Transverse colon (tissue), 4 donors: Measurements from ENCODE around the gene BPIFB1. TPM values are rescaled to one million over a fixed set of nuclear protein-coding genes. Genes with fewer than 3 reads are reported as not detected.

Experiments used
- DNase-seq: peaks from one replicate; pipeline ENCODE4 v3.0.0-alpha.2; 2019
- H3K27ac ChIP-seq, 4 donors: fragments of 200-600 bp; sonication (generic); 2 replicates each; pipeline ENCODE4 v1.5.1; 2016 to 2018; ENCODE audit warnings: inconsistent platforms in 4 of 4
- H3K27me3 ChIP-seq: fragments of 200-600 bp; sonication (generic); 2 replicates; pipeline ENCODE4 v1.5.1; 2017; ENCODE audit warnings: inconsistent platforms
- H3K36me3 ChIP-seq, 4 donors: fragments of 200-600 bp; sonication (generic); 2 replicates each; pipeline ENCODE4 v1.5.1; 2017 to 2019; ENCODE audit warnings: inconsistent platforms in 4 of 4
- H3K4me1 ChIP-seq, 4 donors: fragments of 200-600 bp; sonication (generic); 2 replicates each; pipeline ENCODE4 v1.5.1; 2017 to 2020; ENCODE audit warnings: inconsistent platforms in 4 of 4
- H3K4me3 ChIP-seq, 4 donors: fragments of 200-600 bp; sonication (generic); 1 replicate in 1 of 4; 2 replicates in 3 of 4; pipeline versions ENCODE4 v1.5.1 to v1.6.1; 2017 to 2019; ENCODE audit warnings: inconsistent platforms in 4 of 4
- H3K9me3 ChIP-seq, 2 donors: fragments of 200-600 bp; sonication (generic); 2 replicates each; pipeline ENCODE4 v1.5.1; 2017 to 2019; ENCODE audit warnings: inconsistent platforms in 2 of 2
- EP300 ChIP-seq: sonication (generic); formaldehyde crosslinking; IDR thresholded peaks from one replicate; pipeline ENCODE4 v1.6.1; 2017; ENCODE audit warnings: antibody characterized with exemption, low read depth
- POLR2A ChIP-seq: fragments of 450-650 bp; IDR thresholded peaks from one replicate; pipeline ENCODE4 v1.6.1; 2016; ENCODE audit warnings: antibody characterized with exemption, mild to moderate bottlenecking, moderate library complexity
- POLR2AphosphoS5 ChIP-seq, 3 donors: sonication (generic); formaldehyde crosslinking; IDR thresholded peaks; one replicate each; pipeline ENCODE4 v1.6.1; 2016; ENCODE audit warnings: antibody characterized with exemption in 3 of 3
- WGBS, 2 donors: methylation state at CpG; one replicate each; pipeline ENCODE4 v1.1.5; 2018; ENCODE audit warnings: low coverage in 1 of 2; 5-methylcytosine and 5-hydroxymethylcytosine counted together
- in situ Hi-C, 4 donors: fragments of 200-750 bp; cut with MboI; loops; one replicate each; pipeline versions ENCODE4 v1.15.0 to v1.15.1; 2017; ENCODE audit warnings: low sequenced_read_pairs in 3 of 4, low pct_ligation_motif_present in 1 of 4, low pct_unique_long_range_greater_than_20kb in 1 of 4
- intact Hi-C: fragments of 100-400 bp; cut with DNase I; formaldehyde crosslinking; loops from one replicate; pipeline ENCODE4 v1.15.1; 2023; ENCODE audit warnings: low total_unique reads
- total RNA-seq, 4 donors: library from RNA; depleted of rRNA; stranded (reverse); fragments of >200 nt; gene quantifications; one replicate each; pipeline ENCODE4 v1.1.0, GENCODE V29; 2016
- TF ChIP-seq, protein P1 (sequence below), 5 experiments: fragments of 200-600 bp in 3 of 5; fragments of 450-650 bp in 2 of 5; sonication (generic) in 3 of 5; IDR thresholded peaks; 1 replicate in 2 of 5; 2 replicates in 3 of 5; pipeline ENCODE4 v1.5.1; 2016 to 2017; ENCODE audit warnings: antibody characterized with exemption in 5 of 5, inconsistent platforms in 3 of 5, mild to moderate bottlenecking in 2 of 5, moderate library complexity in 1 of 5

BPIFB1 gene
- total RNA-seq, 4 donors from 2014 or later, result not detected

DNA sequence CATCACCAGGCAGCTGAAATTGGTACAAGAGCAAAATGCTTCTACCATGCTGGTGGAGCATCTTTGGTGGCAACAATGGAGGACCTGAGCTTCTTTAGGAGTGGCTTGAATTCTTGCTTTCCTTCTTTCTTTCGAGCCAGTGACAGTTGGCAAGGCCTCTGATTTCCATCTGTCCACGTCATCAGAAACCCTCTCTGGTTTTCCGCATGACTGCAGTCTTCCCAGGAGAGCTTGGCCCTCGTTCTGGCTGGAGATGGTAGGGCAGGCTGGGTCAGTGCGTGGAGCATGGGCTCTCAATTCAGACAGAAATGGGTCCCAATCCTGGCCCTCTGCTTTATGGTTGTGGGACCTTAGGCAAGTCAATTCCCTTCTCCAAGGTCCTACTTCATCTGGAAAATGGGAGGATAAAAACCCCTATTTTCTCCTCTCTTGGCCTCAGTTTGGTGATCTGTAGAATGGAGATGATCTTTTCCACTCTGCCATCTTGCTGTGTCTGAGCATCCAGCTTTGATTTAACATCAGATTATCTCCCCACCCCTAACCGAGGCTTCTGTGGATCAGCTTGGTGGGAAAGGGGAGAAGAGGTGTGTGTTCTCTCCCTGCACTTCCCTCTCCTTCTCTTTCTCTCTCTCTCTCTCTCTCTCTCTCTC is 3.6 kb upstream of the BPIFB1 start:
- TF ChIP-seq EP300 (no peak), POLR2A (no peak), POLR2AphosphoS5 (IDR thresholded peaks at IDR 0.05) (no peak)
- TF ChIP-seq, protein P1, sequence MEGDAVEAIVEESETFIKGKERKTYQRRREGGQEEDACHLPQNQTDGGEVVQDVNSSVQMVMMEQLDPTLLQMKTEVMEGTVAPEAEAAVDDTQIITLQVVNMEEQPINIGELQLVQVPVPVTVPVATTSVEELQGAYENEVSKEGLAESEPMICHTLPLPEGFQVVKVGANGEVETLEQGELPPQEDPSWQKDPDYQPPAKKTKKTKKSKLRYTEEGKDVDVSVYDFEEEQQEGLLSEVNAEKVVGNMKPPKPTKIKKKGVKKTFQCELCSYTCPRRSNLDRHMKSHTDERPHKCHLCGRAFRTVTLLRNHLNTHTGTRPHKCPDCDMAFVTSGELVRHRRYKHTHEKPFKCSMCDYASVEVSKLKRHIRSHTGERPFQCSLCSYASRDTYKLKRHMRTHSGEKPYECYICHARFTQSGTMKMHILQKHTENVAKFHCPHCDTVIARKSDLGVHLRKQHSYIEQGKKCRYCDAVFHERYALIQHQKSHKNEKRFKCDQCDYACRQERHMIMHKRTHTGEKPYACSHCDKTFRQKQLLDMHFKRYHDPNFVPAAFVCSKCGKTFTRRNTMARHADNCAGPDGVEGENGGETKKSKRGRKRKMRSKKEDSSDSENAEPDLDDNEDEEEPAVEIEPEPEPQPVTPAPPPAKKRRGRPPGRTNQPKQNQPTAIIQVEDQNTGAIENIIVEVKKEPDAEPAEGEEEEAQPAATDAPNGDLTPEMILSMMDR (IDR thresholded peaks at IDR 0.05), result no peak
- Histone ChIP-seq H3K4me1 (no peaks in the 10 kb centered on the region), H3K9me3 (no peaks in the 10 kb centered on the region), H3K27me3 (peaks cover 5% of the 10 kb centered on the region), H3K27ac (no peak overlapping the region), H3K4me3 (no peak overlapping the region), H3K36me3 (no peaks in the 10 kb centered on the region)
- in situ Hi-C loops, result no loop called here
- DNase-seq, result no peak
- intact Hi-C loops, result no loop called here
- 65% methylated on average over 6 of the region's 6 CpGs; no CpG with 5 or more reads in 1 of the 2 donors for WGBS, 2 donors

DNA sequence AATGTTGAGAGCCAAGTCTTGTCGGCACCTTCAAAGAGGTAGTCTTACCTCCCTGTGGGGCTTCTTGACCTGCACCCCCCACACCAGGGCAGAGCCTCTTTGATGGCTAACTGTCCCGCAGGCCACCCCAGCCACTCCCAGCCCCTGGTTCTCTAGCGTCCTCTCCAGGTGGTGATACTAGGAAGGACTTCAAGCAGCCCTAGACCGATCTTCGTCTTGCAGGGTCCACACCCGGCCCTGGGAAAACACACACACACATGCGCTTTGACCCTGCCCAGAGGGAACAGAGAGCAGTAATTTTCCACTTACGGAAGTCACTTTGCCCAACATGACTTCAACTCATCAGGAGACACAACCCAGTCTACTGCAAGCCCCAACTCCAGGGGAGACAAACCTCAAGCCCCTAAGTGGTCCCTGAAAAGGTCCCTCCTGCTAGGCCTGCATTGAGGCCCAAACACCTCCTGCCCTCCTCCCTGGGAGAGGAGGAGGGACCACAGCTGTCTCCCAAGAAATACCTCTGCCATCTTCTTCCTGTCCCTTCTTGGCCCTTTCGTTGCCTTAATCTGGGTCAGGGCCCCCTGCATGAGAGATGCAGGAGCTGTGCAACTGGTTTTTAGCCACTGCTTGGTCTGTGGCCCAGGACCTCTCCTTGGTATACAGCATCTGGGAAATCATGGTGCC is 2.9 kb upstream of the BPIFB1 start:
- in situ Hi-C loops, result no loop called here
- TF ChIP-seq EP300 (no peak), POLR2A (no peak), POLR2AphosphoS5 (IDR thresholded peaks at IDR 0.05) (no peak)
- TF ChIP-seq, protein P1 (IDR thresholded peaks at IDR 0.05), result no peak
- H3K27ac ChIP-seq, result no peak overlapping the region
- intact Hi-C loops, result no loop called here
- no peak overlapping the region for H3K4me3 ChIP-seq
- H3K36me3 ChIP-seq, result no peaks in the 10 kb centered on the region
- no peaks in the 10 kb centered on the region for H3K4me1 ChIP-seq
- DNase-seq, result no peak
- H3K9me3 ChIP-seq, result no peaks in the 10 kb centered on the region
- 70% methylated on average over 9 of the region's 9 CpGs; no CpG with 5 or more reads in 1 of the 2 donors for WGBS, 2 donors
- peaks cover 8% of the 10 kb centered on the region for H3K27me3 ChIP-seq

DNA sequence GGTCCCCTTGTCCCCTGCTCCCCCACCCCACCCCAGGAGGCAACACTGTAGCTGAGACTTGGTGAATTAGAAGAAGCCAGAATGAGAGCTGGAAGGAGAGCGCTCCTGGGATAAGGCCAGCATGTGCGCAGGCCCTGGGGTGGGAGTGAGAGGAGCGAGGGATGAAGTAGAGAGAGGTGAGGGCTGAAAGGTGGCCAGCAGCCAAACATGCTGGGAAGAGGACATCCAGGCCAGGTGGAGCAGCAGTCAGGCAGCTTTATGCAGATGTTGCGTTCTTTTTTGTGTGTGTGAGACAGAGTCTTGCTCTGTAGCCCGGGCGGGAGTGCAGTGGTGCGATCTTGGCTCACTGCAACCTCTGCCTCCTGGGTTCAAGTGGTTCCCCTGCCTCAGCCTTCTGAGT is 2.2 kb upstream of the BPIFB1 start:
- in situ Hi-C loops, result no loop called here
- H3K4me1 ChIP-seq, result no peaks in the 10 kb centered on the region
- TF ChIP-seq POLR2A (no peak), EP300 (no peak)
- peaks cover 8% of the 10 kb centered on the region for H3K27me3 ChIP-seq
- H3K27ac ChIP-seq, result no peak overlapping the region
- no peak for DNase-seq
- H3K36me3 ChIP-seq, result no peaks in the 10 kb centered on the region
- whole genome bisulfite sequencing, 2 donors, result 92 to 93% methylated on average over 5 to 7 of the region's 7 CpGs
- H3K4me3 ChIP-seq, result no peak overlapping the region
- intact Hi-C loops, result no loop called here
- H3K9me3 ChIP-seq, result no peaks in the 10 kb centered on the region

DNA sequence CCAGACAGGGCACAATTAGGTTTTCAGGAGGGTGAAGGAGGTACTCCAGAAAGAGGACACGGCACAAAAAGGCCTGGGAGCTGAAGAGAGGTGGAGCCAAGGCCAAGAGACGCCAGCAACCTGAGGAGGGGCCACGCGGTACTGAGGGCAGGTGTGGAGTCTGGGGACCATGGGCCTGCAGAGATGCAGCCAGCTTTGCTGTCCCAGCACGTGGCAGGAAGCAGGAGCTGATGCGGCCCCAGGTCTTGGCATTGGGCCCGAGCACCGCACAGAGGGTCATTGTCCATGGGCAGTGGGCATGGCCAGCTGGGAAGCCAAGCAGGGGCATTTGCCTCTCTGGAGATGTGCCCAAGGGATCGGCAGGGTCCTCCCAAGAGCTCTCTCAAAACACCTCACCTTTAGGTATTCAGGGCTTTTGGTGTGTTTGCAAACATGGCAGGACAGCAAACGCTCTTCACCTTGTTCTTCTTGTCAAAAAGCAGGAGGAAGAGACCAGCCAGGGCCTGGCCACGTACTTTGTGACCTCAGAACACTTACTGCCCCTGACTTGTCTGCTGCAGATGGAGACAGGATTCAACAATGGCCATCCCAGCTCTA is 1.4 kb upstream of the BPIFB1 start:
- no peak for DNase-seq
- Histone ChIP-seq H3K36me3 (no peaks in the 10 kb centered on the region), H3K27me3 (peaks cover 8% of the 10 kb centered on the region), H3K4me1 (no peaks in the 10 kb centered on the region), H3K27ac (no peak overlapping the region), H3K4me3 (no peak overlapping the region), H3K9me3 (no peaks in the 10 kb centered on the region)
- in situ Hi-C loops (no loop called here), intact Hi-C loops (no loop called here)
- 48 to 61% methylated on average over 3 to 11 of the region's 11 CpGs for WGBS, 2 donors
- TF ChIP-seq POLR2A (no peak), POLR2AphosphoS5 (IDR thresholded peaks at IDR 0.05) (no peak), EP300 (no peak)
- TF ChIP-seq, protein P1 (IDR thresholded peaks at IDR 0.05), result no peak
